Gastrocnemius medialis (tissue), 4 donors: ENCODE data around the gene RNF141.

ENCODE experiments used
- POLR2A ChIP-seq, 2 donors: fragments of 450-650 bp; IDR thresholded peaks; one replicate each; pipeline ENCODE4 v1.6.1; 2017; ENCODE audit warnings: antibody characterized with exemption in 2 of 2, mild to moderate bottlenecking in 2 of 2, moderate library complexity in 2 of 2
- TF ChIP-seq, protein P1 (sequence below), 5 experiments: fragments of 450-650 bp in 3 of 5; fragments of 200-600 bp in 2 of 5; sonication (generic) in 2 of 5; IDR thresholded peaks in 4 of 5; conservative IDR thresholded peaks in 1 of 5; 1 replicate in 4 of 5; 2 replicates in 1 of 5; pipeline ENCODE4 v1.5.1; 2016 to 2019; ENCODE audit warnings: antibody characterized with exemption in 5 of 5, mild to moderate bottlenecking in 3 of 5, moderate library complexity in 3 of 5

DNA sequence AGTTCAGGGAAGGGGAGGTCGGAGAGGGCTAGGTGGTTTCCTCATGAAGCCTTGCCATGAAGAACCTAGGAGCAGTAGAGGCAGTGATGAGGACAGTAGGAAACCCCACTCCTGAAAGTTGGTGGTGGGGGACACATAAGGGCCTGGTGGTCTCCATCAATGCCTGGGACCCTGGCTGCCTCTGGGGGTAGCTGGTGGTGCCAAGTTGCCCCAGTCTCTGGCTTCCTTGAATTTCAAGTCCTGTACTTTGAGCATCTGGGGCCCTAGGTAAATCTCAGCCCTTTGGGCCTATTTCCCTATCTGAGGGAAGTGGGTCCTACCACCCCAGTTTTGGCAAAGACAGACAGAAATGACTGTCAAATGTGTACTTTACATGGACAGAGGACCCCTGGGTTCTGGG is 57.8 kb downstream of the RNF141 start:
- TF ChIP-seq, protein P1, sequence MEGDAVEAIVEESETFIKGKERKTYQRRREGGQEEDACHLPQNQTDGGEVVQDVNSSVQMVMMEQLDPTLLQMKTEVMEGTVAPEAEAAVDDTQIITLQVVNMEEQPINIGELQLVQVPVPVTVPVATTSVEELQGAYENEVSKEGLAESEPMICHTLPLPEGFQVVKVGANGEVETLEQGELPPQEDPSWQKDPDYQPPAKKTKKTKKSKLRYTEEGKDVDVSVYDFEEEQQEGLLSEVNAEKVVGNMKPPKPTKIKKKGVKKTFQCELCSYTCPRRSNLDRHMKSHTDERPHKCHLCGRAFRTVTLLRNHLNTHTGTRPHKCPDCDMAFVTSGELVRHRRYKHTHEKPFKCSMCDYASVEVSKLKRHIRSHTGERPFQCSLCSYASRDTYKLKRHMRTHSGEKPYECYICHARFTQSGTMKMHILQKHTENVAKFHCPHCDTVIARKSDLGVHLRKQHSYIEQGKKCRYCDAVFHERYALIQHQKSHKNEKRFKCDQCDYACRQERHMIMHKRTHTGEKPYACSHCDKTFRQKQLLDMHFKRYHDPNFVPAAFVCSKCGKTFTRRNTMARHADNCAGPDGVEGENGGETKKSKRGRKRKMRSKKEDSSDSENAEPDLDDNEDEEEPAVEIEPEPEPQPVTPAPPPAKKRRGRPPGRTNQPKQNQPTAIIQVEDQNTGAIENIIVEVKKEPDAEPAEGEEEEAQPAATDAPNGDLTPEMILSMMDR (IDR thresholded peaks at IDR 0.05 in 4 of 5, conservative IDR thresholded peaks at IDR 0.05 in 1 of 5): no peak
- TF ChIP-seq POLR2A (IDR thresholded peaks at IDR 0.05): no peak
